Measurements from ENCODE around the gene LRMDA. TPM values are rescaled to one million over a fixed set of nuclear protein-coding genes. Genes with fewer than 3 reads are reported as not detected.

The LRMDA gene
- total and polyA plus RNA-seq, 2 of the 8 experiments (the other 6 are each of a cell fraction or from before 2014, with no cell fraction given), result 0.86 to 2.8 TPM

DNA sequence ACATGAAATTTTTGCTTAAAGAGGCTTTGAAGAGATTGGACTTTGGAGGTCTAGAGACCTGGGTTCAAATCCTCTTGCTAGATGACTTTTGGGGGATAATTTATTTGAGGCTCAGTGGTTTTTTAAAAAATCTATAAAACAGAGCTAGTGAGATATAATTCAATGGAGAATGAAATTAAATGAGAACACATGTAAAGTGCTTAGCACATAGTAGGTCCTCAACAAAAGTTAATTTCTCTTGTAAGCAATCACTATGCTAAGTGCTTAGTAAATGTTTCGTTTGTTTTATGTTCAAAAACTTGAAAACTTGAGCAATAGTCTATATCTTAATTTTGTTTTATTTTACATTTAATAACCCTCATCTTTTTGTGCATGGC is 64.8 kb downstream of the LRMDA start:
- 72% methylated on average over 1 of the region's 1 CpG; no CpG with 5 or more reads in 1 of the 2 experiments for WGBS, 2 experiments (ENCODE audit: extremely low coverage in 1 of 2, insufficient coverage in 1 of 2, insufficient read length in 1 of 2, insufficient replicate concordance in 2 of 2, low coverage in 1 of 2, low lambda C conversion rate in 2 of 2, missing lambda C conversion rate in 1 of 2)
- Histone ChIP-seq H3K4me1 (replicated peaks in 1 of 4; ENCODE audit: control insufficient read depth in 3 of 4, insufficient read depth in 4 of 4, low read length in 3 of 4) (no peaks in the 10 kb centered on the region), H2BK12ac (ENCODE audit: low read depth, low read length) (no peak overlapping the region), H3K9ac (replicated peaks in 1 of 4; ENCODE audit: extremely low read depth in 1 of 4, low read depth in 3 of 4, low read length in 3 of 4) (no peak overlapping the region), H3K23me2 (ENCODE audit: low read depth, low read length) (no peaks in the 10 kb centered on the region), H3K9me3 (ENCODE audit: insufficient read depth in 2 of 2, low read depth in 1 of 2, low read length in 1 of 2) (no peaks in the 10 kb centered on the region), H3K79me2 (ENCODE audit: control insufficient read depth in 1 of 2, insufficient read depth in 2 of 2, low read length in 2 of 2) (no peaks in the 10 kb centered on the region), H4K20me1 (replicated peaks in 1 of 2; ENCODE audit: control insufficient read depth in 1 of 2, insufficient read depth in 2 of 2, low read length in 2 of 2) (no peaks in the 10 kb centered on the region), H3K4me2 (ENCODE audit: insufficient read depth in 1 of 2, low read depth in 2 of 2, low read length in 2 of 2) (no peak overlapping the region), H2BK120ac (replicated peaks; ENCODE audit: low read depth, low read length) (no peak overlapping the region), H2AFZ (ENCODE audit: low read length) (no peak overlapping the region), H2BK20ac (ENCODE audit: low read length) (no peak overlapping the region), H4K8ac (ENCODE audit: extremely low read depth, insufficient read depth, low read length) (no peak overlapping the region), H3K14ac (ENCODE audit: insufficient read length) (no peak overlapping the region), H2BK15ac (ENCODE audit: low read length) (no peak overlapping the region), H4K91ac (replicated peaks; ENCODE audit: insufficient read length, low read length) (no peak overlapping the region), H4K5ac (ENCODE audit: insufficient read length, low read depth, low read length) (no peak overlapping the region), H3K79me1 (ENCODE audit: low read depth, low read length) (no peaks in the 10 kb centered on the region), H3K4ac (replicated peaks; ENCODE audit: insufficient read length, low read depth, low read length) (no peak overlapping the region), H3K56ac (replicated peaks; ENCODE audit: insufficient read length, low read depth, low read length) (no peak overlapping the region), H3K4me3 (ENCODE audit: extremely low read depth in 1 of 4, insufficient read depth in 2 of 4, low read depth in 3 of 4, low read length in 4 of 4) (no peak overlapping the region), H2BK5ac (ENCODE audit: low read depth, low read length) (no peak overlapping the region), H3K27ac (ENCODE audit: low read depth, low read length) (no peak overlapping the region), H2AK5ac (ENCODE audit: low read depth, low read length) (no peak overlapping the region), H3K36me3 (ENCODE audit: control insufficient read depth in 2 of 4, insufficient read depth in 4 of 4, low read length in 3 of 4) (no peaks in the 10 kb centered on the region), H3K23ac (ENCODE audit: insufficient read length) (no peak overlapping the region), H3K27me3 (replicated peaks in 1 of 4; ENCODE audit: control insufficient read depth in 3 of 4, extremely low read depth in 1 of 4, insufficient read depth in 3 of 4, low read length in 3 of 4) (no peaks in the 10 kb centered on the region), H3K18ac (ENCODE audit: extremely low read depth, low read length) (no peak overlapping the region)
- no peak for DNase-seq (ENCODE audit: low read depth in 1 of 2, low spot score in 2 of 2)
- no peak for FAIRE-seq
- ChIA-PET POLR2A (ENCODE audit: partially characterized antibody) (no interaction called here), CTCF (ENCODE audit: partially characterized antibody) (interaction anchor here (0.6 kb wide), 1 partner anchor 290 kb away, joined by 3 read pairs; no protein-coding TSS in a partner anchor)
- TF ChIP-seq, protein P1, sequence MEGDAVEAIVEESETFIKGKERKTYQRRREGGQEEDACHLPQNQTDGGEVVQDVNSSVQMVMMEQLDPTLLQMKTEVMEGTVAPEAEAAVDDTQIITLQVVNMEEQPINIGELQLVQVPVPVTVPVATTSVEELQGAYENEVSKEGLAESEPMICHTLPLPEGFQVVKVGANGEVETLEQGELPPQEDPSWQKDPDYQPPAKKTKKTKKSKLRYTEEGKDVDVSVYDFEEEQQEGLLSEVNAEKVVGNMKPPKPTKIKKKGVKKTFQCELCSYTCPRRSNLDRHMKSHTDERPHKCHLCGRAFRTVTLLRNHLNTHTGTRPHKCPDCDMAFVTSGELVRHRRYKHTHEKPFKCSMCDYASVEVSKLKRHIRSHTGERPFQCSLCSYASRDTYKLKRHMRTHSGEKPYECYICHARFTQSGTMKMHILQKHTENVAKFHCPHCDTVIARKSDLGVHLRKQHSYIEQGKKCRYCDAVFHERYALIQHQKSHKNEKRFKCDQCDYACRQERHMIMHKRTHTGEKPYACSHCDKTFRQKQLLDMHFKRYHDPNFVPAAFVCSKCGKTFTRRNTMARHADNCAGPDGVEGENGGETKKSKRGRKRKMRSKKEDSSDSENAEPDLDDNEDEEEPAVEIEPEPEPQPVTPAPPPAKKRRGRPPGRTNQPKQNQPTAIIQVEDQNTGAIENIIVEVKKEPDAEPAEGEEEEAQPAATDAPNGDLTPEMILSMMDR (IDR thresholded peaks at IDR 0.05; ENCODE audit: control extremely low read depth in 1 of 3, insufficient read depth in 1 of 3, low read depth in 1 of 3, low read length in 3 of 3), result no peak
- no peak for TF ChIP-seq TAF7 (optimal IDR thresholded peaks at IDR 0.05; ENCODE audit: borderline replicate concordance, low read depth, low read length)
- TF ChIP-seq BCL11A (IDR thresholded peaks at IDR 0.05; ENCODE audit: low read depth in 2 of 2, low read length in 2 of 2), result no peak
- TF ChIP-seq SP4 (IDR thresholded peaks at IDR 0.05; ENCODE audit: low read length), result no peak
- no peak for TF ChIP-seq PHF8 (conservative IDR thresholded peaks at IDR 0.05; ENCODE audit: low read depth, low read length)
- TF ChIP-seq TCF12 (IDR thresholded peaks at IDR 0.05; ENCODE audit: low read depth, low read length), result no peak
- no peak for TF ChIP-seq RXRA (IDR thresholded peaks at IDR 0.05; ENCODE audit: insufficient read depth, low read depth, low read length)
- no peak for TF ChIP-seq HDAC2 (IDR thresholded peaks at IDR 0.05; ENCODE audit: borderline replicate concordance in 1 of 2, low read depth in 2 of 2, low read length in 2 of 2)
- no peak for TF ChIP-seq GTF2F1 (IDR thresholded peaks at IDR 0.05; ENCODE audit: borderline replicate concordance, low read depth, low read length)
- no peak for TF ChIP-seq POU5F1 (IDR thresholded peaks at IDR 0.05; ENCODE audit: low read depth, low read length)
- TF ChIP-seq SIX5 (IDR thresholded peaks at IDR 0.05; ENCODE audit: low read depth, low read length), result no peak
- TF ChIP-seq SIN3A (conservative IDR thresholded peaks at IDR 0.05 in 1 of 2, IDR thresholded peaks at IDR 0.05 in 1 of 2; ENCODE audit: low read depth in 1 of 2, low read length in 2 of 2), result no peak
